ENCODE results near the gene OPN5. TPM values are rescaled to one million over a fixed set of nuclear protein-coding genes. Genes with fewer than 3 reads are reported as not detected.

OPN5 gene
- total RNA-seq, 1 donor from 2014 or later, result not detected

GRCh38 chr6:47846752-47847151 lies 64.9 kb downstream of the OPN5 start:
- no peak for TF ChIP-seq CTCF (IDR thresholded peaks at IDR 0.05; ENCODE audit: insufficient read depth, low read length, poor library complexity, severe bottlenecking)
- Histone ChIP-seq H3K4me3 (ENCODE audit: low read depth, low read length) (no peak overlapping the region), H3K27me3 (ENCODE audit: control insufficient read depth, insufficient read depth, low read length) (no peaks in the 10 kb centered on the region), H3K36me3 (ENCODE audit: control insufficient read depth, insufficient read depth, low read length) (no peaks in the 10 kb centered on the region)
- DNase-seq (ENCODE audit: low read depth), result no peak

DNA sequence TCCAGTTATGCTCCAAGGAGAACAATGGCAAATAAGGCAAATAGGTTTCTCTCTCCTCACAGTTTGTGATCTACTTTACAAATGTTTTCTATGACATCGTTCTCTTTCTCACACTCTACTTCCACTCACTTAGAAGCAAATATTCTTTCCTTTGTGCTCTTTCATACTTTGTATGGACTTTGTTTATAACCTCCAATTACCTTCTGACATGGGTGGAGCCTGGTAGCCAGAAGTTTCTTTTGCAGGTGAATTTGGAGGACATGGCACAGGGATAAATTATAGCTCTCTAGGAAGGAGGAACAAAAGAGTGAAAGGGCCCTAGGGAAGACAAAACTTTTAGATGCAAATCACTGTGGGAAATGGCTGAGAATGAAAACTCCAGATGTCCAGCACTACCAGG lies 69.3 kb downstream of the OPN5 start:
- no peak for TF ChIP-seq CTCF (IDR thresholded peaks at IDR 0.05; ENCODE audit: insufficient read depth, low read length, poor library complexity, severe bottlenecking)
- Histone ChIP-seq H3K36me3 (ENCODE audit: control insufficient read depth, insufficient read depth, low read length) (no peaks in the 10 kb centered on the region), H3K27me3 (ENCODE audit: control insufficient read depth, insufficient read depth, low read length) (no peaks in the 10 kb centered on the region), H3K4me3 (ENCODE audit: low read depth, low read length) (no peak overlapping the region)
- DNase-seq (ENCODE audit: low read depth), result no peak

GRCh38 chr6:47852727-47853126 lies 70.9 kb downstream of the OPN5 start:
- no peak overlapping the region for H3K4me3 ChIP-seq (ENCODE audit: low read depth, low read length)
- no peaks in the 10 kb centered on the region for H3K27me3 ChIP-seq (ENCODE audit: control insufficient read depth, insufficient read depth, low read length)
- DNase-seq (ENCODE audit: low read depth), result no peak
- no peak for TF ChIP-seq CTCF (IDR thresholded peaks at IDR 0.05; ENCODE audit: insufficient read depth, low read length, poor library complexity, severe bottlenecking)
- no peaks in the 10 kb centered on the region for H3K36me3 ChIP-seq (ENCODE audit: control insufficient read depth, insufficient read depth, low read length)

- TF ChIP-seq CTCF (IDR thresholded peaks at IDR 0.05; ENCODE audit: insufficient read depth, low read length, poor library complexity, severe bottlenecking), result no peak
- Histone ChIP-seq H3K4me3 (ENCODE audit: low read depth, low read length) (no peak overlapping the region), H3K36me3 (ENCODE audit: control insufficient read depth, insufficient read depth, low read length) (no peaks in the 10 kb centered on the region), H3K27me3 (ENCODE audit: control insufficient read depth, insufficient read depth, low read length) (no peaks in the 10 kb centered on the region)
- DNase-seq (ENCODE audit: low read depth), result no peak
Measured at GRCh38 chr6:47853766-47854165, 71.9 kb downstream of the OPN5 start.

GRCh38 chr6:47854971-47855370 lies 73.1 kb downstream of the OPN5 start:
- DNase-seq (ENCODE audit: low read depth), result no peak
- Histone ChIP-seq H3K4me3 (ENCODE audit: low read depth, low read length) (no peak overlapping the region), H3K36me3 (ENCODE audit: control insufficient read depth, insufficient read depth, low read length) (no peaks in the 10 kb centered on the region), H3K27me3 (ENCODE audit: control insufficient read depth, insufficient read depth, low read length) (no peaks in the 10 kb centered on the region)
- no peak for TF ChIP-seq CTCF (IDR thresholded peaks at IDR 0.05; ENCODE audit: insufficient read depth, low read length, poor library complexity, severe bottlenecking)

DNA sequence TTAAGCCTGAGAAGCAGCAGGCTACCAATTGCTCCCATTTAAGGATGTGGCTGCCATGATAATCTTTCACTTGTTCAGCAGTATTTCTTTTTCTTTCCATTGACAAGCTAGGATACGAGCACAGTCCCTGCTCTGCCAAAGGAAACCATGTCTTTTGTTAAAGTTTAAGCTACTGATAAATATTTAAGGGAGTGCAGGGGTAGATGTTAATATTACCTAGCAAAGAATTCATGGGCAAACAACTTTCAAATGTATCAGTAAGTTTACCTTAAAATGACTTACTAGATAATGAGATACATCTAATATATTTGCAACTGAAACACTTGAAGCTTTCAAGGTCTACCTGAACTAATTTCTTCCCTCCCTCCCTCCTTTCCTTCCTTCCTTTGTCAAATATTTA lies 77.3 kb downstream of the OPN5 start:
- DNase-seq (ENCODE audit: low read depth), result no peak
- H3K36me3 ChIP-seq (ENCODE audit: control insufficient read depth, insufficient read depth, low read length), result no peaks in the 10 kb centered on the region
- H3K4me3 ChIP-seq (ENCODE audit: low read depth, low read length), result no peak overlapping the region
- H3K27me3 ChIP-seq (ENCODE audit: control insufficient read depth, insufficient read depth, low read length), result no peaks in the 10 kb centered on the region
- no peak for TF ChIP-seq CTCF (IDR thresholded peaks at IDR 0.05; ENCODE audit: insufficient read depth, low read length, poor library complexity, severe bottlenecking)

Measured in kidney epithelial cell (primary cell).